Activated effector memory CD4-positive, alpha-beta T cell treated with Interleukin-2 at 50 U/mL for 16 hours (primary cell): Measurements from ENCODE around the gene PRUNE1.
A peak's percentile ranks its signal among the peaks of the same experiment; 100 is the strongest.

Experiments used
- DNase-seq: peaks from one replicate; pipeline ENCODE4 v3.0.0-alpha.2; 2020

The PRUNE1 gene

GRCh38 chr1:151008244-151009205, at the start of gene PRUNE1:
PRUNE1 (plus strand) TSS chr1:151008449; CDS start chr1:151008633, 184 bp downstream.
- peak; percentile 92 for DNase-seq

GRCh38 chr1:150960646-150961045, 47.6 kb upstream of the PRUNE1 start:
- DNase-seq, result no peak

GRCh38 chr1:150961756-150962155, 46.5 kb upstream of the PRUNE1 start:
- no peak for DNase-seq

- DNase-seq, result no peak
Observed at GRCh38 chr1:150963321-150964163, 44.7 kb upstream of the PRUNE1 start.

- DNase-seq, result no peak
Observed at GRCh38 chr1:150964164-150964489, 44.1 kb upstream of the PRUNE1 start.

GRCh38 chr1:150965605-150966004, 42.6 kb upstream of the PRUNE1 start:
- no peak for DNase-seq

- no peak for DNase-seq
Observed at GRCh38 chr1:150966011-150966410, 42.2 kb upstream of the PRUNE1 start.

GRCh38 chr1:150967936-150968335, 40.3 kb upstream of the PRUNE1 start:
- no peak for DNase-seq

GRCh38 chr1:150968491-150968890, 39.8 kb upstream of the PRUNE1 start:
- no peak for DNase-seq

GRCh38 chr1:150969626-150970025, 38.6 kb upstream of the PRUNE1 start:
- no peak for DNase-seq

GRCh38 chr1:150970808-150971582, 37.3 kb upstream of the PRUNE1 start:
- DNase-seq, result no peak

- no peak for DNase-seq
Observed at GRCh38 chr1:150971583-150972416, 36.4 kb upstream of the PRUNE1 start.

- DNase-seq, result no peak
Observed at GRCh38 chr1:150972417-150972940, 35.8 kb upstream of the PRUNE1 start.

GRCh38 chr1:150973258-150973835, 34.9 kb upstream of the PRUNE1 start:
- peak; percentile 6 for DNase-seq

- peak; percentile 35 for DNase-seq
Observed at GRCh38 chr1:150973836-150974579, 34.2 kb upstream of the PRUNE1 start.

- DNase-seq, result peak; percentile 70
Observed at GRCh38 chr1:150974580-150975478, 33.4 kb upstream of the PRUNE1 start, which contains the start of gene CERS2. CERS2 (minus strand) TSS chr1:150974835; CDS start chr1:150969090, 5,745 bp downstream.

- DNase-seq, result no peak
Observed at GRCh38 chr1:150976401-150976821, 31.8 kb upstream of the PRUNE1 start.

- DNase-seq, result peak; percentile 67
Observed at GRCh38 chr1:150976879-150977694, 31.2 kb upstream of the PRUNE1 start.
